HL-60 (cell line): ENCODE measurements around the gene LRRC4C.

Experiments
- CTCF ChIP-seq: IDR thresholded peaks from one replicate; pipeline ENCODE4 v1.5.1; 2011; ENCODE audit warnings: low read length, control low read depth, inconsistent platforms; ENCODE audit not compliant: insufficient read depth
- GABPA ChIP-seq: IDR thresholded peaks from 2 replicates; pipeline ENCODE4 v1.6.1; 2012; ENCODE audit warnings: low read depth
- POLR2AphosphoS5 ChIP-seq: IDR thresholded peaks from 2 replicates; pipeline ENCODE4 v1.6.1; 2012; ENCODE audit warnings: low read depth
- REST ChIP-seq: IDR thresholded peaks from 2 replicates; pipeline ENCODE4 v1.6.1; 2012; ENCODE audit warnings: low read depth; ENCODE audit not compliant: insufficient replicate concordance
- SPI1 ChIP-seq: IDR thresholded peaks from 2 replicates; pipeline ENCODE4 v1.6.1; 2012; ENCODE audit warnings: low read depth, mild to moderate bottlenecking, borderline replicate concordance

- TF ChIP-seq CTCF: no peak
- TF ChIP-seq POLR2AphosphoS5: no peak
- TF ChIP-seq SPI1: no peak
- no peak for TF ChIP-seq REST
- TF ChIP-seq GABPA: no peak
These were observed 471.5 kb downstream of the LRRC4C start for GRCh38 chr11:40987776-40988435.
